Measurements from ENCODE around the gene ST6GAL1. TPM values are rescaled to one million over a fixed set of nuclear protein-coding genes. Genes with fewer than 3 reads are reported as not detected.

The ST6GAL1 gene
- total and polyA plus RNA-seq, 10 of the 15 experiments (the other 5 are each of a cell fraction or from before 2014, with no cell fraction given): 74.2 to 248 (median 149) TPM

GRCh38 chr3:187041362-187042307 is 111.3 kb downstream of the ST6GAL1 start (continued):
- TF ChIP-seq, protein P1, sequence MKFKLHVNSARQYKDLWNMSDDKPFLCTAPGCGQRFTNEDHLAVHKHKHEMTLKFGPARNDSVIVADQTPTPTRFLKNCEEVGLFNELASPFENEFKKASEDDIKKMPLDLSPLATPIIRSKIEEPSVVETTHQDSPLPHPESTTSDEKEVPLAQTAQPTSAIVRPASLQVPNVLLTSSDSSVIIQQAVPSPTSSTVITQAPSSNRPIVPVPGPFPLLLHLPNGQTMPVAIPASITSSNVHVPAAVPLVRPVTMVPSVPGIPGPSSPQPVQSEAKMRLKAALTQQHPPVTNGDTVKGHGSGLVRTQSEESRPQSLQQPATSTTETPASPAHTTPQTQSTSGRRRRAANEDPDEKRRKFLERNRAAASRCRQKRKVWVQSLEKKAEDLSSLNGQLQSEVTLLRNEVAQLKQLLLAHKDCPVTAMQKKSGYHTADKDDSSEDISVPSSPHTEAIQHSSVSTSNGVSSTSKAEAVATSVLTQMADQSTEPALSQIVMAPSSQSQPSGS (IDR thresholded peaks at IDR 0.05; ENCODE audit: low read length): 0 out of 2 replicates have a peak, but pooled peaks have one; percentile 58
- TF ChIP-seq NFXL1 (IDR thresholded peaks at IDR 0.05; ENCODE audit: borderline replicate concordance) (no peak), ZBED1 (IDR thresholded peaks at IDR 0.05; ENCODE audit: borderline replicate concordance) (no peak; the same call in 1 of the 2 replicates), RB1 (IDR thresholded peaks at IDR 0.05; ENCODE audit: borderline replicate concordance) (no peak), ATF7 (IDR thresholded peaks at IDR 0.05; ENCODE audit: low read depth) (peak; percentile 34), ZNF274 (IDR thresholded peaks at IDR 0.05; ENCODE audit: insufficient read depth, insufficient read length) (no peak), SP1 (IDR thresholded peaks at IDR 0.05; ENCODE audit: low read depth, low read length) (no peak), MEF2A (IDR thresholded peaks at IDR 0.05; ENCODE audit: insufficient read depth, low read depth, low read length) (peak; percentile 91), ETV6 (conservative IDR thresholded peaks at IDR 0.05 in 1 of 2, IDR thresholded peaks at IDR 0.05 in 1 of 2; ENCODE audit: borderline replicate concordance in 1 of 2, low read depth in 1 of 2) (peak in 1 of 2 experiments; percentile 10; a peak in 1 of 4 replicates), E2F4 (IDR thresholded peaks at IDR 0.05; ENCODE audit: low read depth, low read length) (no peak), NBN (IDR thresholded peaks at IDR 0.05) (no peak), MEF2B (IDR thresholded peaks at IDR 0.05; ENCODE audit: partially characterized antibody, poor library complexity, severe bottlenecking) (peak; percentile 73), BCL11A (IDR thresholded peaks at IDR 0.05; ENCODE audit: low read depth, low read length) (no peak), FOXM1 (IDR thresholded peaks at IDR 0.05; ENCODE audit: low read depth, low read length) (no peak), SMC3 (IDR thresholded peaks at IDR 0.05; ENCODE audit: borderline replicate concordance, low read length) (no peak), RUNX3 (IDR thresholded peaks at IDR 0.05; ENCODE audit: low read length) (peak; percentile 46), NR2C2 (IDR thresholded peaks at IDR 0.05; ENCODE audit: borderline replicate concordance, control insufficient read depth, insufficient read length, low read depth) (no peak), SPI1 (IDR thresholded peaks at IDR 0.05; ENCODE audit: borderline replicate concordance, insufficient read depth, low read depth, low read length) (no peak), SIN3A (IDR thresholded peaks at IDR 0.05; ENCODE audit: low read depth, low read length) (no peak), JUNB (IDR thresholded peaks at IDR 0.05) (peak; percentile 63), MYB (IDR thresholded peaks at IDR 0.05; ENCODE audit: borderline replicate concordance, low read depth, low read length) (no peak), RELA (IDR thresholded peaks at IDR 0.05; ENCODE audit: borderline replicate concordance, partially characterized antibody) (no peak), NFIC (IDR thresholded peaks at IDR 0.05; ENCODE audit: low read depth, low read length) (peak; percentile 74), HDAC6 (IDR thresholded peaks at IDR 0.05; ENCODE audit: unreplicated experiment) (no peak)
- TF ChIP-seq, protein P2, sequence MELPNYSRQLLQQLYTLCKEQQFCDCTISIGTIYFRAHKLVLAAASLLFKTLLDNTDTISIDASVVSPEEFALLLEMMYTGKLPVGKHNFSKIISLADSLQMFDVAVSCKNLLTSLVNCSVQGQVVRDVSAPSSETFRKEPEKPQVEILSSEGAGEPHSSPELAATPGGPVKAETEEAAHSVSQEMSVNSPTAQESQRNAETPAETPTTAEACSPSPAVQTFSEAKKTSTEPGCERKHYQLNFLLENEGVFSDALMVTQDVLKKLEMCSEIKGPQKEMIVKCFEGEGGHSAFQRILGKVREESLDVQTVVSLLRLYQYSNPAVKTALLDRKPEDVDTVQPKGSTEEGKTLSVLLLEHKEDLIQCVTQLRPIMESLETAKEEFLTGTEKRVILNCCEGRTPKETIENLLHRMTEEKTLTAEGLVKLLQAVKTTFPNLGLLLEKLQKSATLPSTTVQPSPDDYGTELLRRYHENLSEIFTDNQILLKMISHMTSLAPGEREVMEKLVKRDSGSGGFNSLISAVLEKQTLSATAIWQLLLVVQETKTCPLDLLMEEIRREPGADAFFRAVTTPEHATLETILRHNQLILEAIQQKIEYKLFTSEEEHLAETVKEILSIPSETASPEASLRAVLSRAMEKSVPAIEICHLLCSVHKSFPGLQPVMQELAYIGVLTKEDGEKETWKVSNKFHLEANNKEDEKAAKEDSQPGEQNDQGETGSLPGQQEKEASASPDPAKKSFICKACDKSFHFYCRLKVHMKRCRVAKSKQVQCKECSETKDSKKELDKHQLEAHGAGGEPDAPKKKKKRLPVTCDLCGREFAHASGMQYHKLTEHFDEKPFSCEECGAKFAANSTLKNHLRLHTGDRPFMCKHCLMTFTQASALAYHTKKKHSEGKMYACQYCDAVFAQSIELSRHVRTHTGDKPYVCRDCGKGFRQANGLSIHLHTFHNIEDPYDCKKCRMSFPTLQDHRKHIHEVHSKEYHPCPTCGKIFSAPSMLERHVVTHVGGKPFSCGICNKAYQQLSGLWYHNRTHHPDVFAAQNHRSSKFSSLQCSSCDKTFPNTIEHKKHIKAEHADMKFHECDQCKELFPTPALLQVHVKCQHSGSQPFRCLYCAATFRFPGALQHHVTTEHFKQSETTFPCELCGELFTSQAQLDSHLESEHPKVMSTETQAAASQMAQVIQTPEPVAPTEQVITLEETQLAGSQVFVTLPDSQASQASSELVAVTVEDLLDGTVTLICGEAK (IDR thresholded peaks at IDR 0.05; ENCODE audit: borderline replicate concordance): no peak

Data from GM12878 (cell line).